GM12872 (cell line): ENCODE data around the gene DAB1.

Source experiments
- TF ChIP-seq, protein P1 (sequence below): IDR thresholded peaks from 3 replicates; pipeline ENCODE4 v1.5.1; 2011; ENCODE audit warnings: low read depth, mild to moderate bottlenecking, low read length, moderate library complexity; ENCODE audit not compliant: insufficient read depth

Gene DAB1

DNA sequence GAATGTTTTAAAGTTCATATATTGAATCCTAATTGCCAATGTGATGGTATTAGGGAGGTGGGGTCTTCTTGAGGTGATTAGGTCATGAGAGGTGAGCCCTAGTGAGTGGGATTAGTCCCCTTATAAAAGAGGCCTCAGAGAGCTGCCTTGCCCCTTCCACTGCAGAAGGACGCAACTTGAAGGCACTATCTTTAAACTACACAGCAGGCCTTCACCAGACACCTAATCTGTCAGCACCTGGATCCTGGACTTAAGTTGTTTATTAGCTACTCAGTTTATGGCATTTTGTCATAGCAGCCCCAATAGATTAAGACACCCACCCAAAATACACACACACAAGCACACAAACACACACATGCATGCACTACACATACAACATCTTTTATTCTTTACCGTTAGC is 61.4 kb downstream of the DAB1 start:
- TF ChIP-seq, protein P1, sequence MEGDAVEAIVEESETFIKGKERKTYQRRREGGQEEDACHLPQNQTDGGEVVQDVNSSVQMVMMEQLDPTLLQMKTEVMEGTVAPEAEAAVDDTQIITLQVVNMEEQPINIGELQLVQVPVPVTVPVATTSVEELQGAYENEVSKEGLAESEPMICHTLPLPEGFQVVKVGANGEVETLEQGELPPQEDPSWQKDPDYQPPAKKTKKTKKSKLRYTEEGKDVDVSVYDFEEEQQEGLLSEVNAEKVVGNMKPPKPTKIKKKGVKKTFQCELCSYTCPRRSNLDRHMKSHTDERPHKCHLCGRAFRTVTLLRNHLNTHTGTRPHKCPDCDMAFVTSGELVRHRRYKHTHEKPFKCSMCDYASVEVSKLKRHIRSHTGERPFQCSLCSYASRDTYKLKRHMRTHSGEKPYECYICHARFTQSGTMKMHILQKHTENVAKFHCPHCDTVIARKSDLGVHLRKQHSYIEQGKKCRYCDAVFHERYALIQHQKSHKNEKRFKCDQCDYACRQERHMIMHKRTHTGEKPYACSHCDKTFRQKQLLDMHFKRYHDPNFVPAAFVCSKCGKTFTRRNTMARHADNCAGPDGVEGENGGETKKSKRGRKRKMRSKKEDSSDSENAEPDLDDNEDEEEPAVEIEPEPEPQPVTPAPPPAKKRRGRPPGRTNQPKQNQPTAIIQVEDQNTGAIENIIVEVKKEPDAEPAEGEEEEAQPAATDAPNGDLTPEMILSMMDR, result no peak

DNA sequence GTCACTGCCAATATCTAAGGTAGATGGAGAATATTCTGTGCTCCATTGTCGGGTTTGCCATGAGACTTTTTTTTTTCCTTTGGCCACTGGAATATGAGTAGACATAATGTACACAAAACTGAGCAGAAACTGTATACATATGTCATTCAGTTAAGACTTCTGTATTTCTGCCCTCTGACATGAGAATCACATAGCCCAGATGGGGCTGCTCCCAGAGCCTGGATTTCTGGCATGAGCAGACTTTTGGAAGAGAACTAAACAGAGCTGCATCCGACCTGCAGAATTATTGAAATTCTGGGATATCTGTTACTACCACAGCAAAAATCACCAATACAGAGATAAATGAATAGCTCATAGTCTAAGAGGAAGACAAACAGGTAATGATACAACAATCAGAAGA is 62.3 kb downstream of the DAB1 start:
- TF ChIP-seq, protein P1, result no peak

DNA sequence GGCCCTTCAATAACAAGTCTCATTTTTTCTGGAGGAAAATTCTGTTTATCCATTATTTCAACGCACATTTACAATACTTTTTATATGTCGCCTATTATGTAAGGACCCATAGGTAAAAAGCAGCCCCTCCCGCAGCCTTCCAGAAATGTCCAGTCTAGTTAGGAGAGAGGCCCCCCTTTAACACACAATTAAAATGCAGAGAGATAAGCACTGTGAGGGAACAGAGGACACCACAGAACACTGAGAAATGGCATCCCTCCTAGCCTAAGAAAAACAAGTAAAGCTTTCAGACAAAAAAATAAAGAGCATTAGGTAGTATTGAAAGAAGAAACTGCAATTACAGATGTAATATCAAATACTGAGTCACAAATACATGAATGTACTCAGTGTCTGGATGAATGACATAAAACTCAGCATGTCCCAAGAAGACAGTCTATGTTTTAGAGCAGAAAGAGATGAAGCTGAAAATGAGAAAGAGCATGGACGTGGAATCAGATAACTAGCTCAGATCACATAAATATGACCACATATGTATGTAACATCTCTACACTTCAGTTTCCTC is 62.9 kb downstream of the DAB1 start:
- TF ChIP-seq, protein P1, result no peak

DNA sequence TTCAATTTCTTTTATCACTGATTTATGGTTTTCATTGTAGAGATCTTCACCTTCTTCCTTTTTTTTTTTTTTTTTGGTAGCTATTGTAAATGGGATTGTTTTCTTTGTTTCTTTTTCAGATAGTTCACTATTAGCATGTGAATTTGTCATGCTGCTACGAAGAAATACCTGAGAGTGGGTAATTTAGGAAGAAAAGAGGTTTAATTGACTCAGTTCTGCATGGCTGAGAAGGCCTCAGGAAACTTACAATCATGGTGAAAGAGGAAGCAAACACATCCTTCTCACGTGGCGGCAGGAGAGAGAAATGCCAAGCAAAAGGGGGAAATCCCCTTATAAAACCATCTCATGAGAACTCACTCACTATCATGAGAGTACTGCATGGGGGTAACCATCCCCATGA is 66.4 kb downstream of the DAB1 start:
- TF ChIP-seq, protein P1, result no peak

DNA sequence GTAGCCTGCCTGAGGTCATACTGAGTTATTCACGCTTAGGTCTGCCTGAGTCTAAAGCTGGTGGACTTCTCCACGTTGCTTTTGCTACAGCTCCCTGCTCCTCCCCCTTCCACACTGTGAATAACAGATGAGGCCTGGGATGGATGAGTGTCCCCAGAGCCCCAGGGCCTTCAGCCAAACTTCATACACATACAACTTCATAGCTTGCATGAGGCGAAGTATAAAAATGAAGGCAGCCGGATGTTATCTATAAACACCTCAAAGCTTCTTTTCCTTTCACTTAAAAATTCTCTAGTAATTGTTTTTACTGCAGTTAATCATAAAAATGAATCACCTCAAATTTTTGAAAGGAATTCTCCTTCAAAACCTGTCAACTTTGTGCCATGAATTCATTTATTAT is 70.2 kb downstream of the DAB1 start:
- TF ChIP-seq, protein P1, result no peak

DNA sequence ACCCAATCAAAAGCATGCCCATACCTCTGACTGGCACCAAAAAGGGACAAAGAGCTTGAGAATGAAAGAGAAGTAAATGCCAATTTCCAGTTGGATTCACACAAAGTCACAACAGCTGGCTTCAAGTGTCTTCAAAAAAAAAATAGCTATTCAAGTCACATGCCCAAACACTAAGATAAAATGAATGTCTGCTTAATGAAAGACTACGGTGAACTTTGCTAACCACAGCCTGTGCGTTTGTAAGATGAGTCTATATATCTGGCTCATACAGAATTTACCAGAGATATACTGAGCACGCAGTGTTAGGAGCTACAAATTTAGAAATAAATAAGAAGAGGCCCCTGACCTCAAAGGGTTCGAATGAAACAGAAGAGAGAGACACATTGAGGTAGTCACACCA is 73.2 kb downstream of the DAB1 start:
- TF ChIP-seq, protein P1, result no peak

DNA sequence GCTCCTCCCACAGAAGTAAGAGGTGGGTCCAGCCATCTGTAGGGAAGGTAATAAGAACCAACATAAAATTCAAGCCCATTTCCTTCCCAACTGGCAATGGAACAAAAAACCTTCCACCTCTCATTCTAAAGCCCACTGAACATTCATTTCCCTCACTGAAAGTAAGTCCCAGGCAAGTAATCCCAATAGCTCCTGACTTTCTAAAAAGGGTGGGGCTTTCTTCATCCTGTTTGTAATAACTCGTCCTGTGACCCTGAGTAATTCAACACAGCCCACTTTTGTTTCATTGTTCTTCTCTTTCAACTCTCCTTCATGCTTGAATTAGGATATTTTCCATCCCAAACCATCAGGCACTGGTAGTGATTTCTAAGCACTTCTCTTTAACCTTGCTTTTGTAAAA is 74.9 kb downstream of the DAB1 start:
- TF ChIP-seq, protein P1, result no peak
